Right atrium auricular region (tissue), 2 donors: Measurements from ENCODE around the gene KIAA0232. TPM values are rescaled to one million over a fixed set of nuclear protein-coding genes. Genes with fewer than 3 reads are reported as not detected.

Experiments used
- DNase-seq: peaks from one replicate; pipeline ENCODE4 v3.0.0-alpha.2; 2019; ENCODE audit warnings: low spot score
- H3K27ac ChIP-seq, 2 donors: fragments of 200-600 bp; sonication (generic); 1 replicate in 1 of 2; 2 replicates in 1 of 2; pipeline ENCODE4 v1.5.1; 2016 to 2019
- H3K27me3 ChIP-seq, 2 donors: fragments of 200-600 bp; sonication (generic); one replicate each; pipeline versions ENCODE4 v1.5.1 to v1.6.0; 2017 to 2019
- H3K36me3 ChIP-seq: fragments of 200-600 bp; sonication (generic); one replicate; pipeline ENCODE4 v1.5.1; 2016
- H3K4me1 ChIP-seq, 2 donors: fragments of 200-600 bp; sonication (generic); one replicate each; pipeline versions ENCODE4 v1.5.1 to v1.6.0; 2017 to 2019
- H3K4me3 ChIP-seq, 2 donors: fragments of 200-600 bp; sonication (generic); 1 replicate in 1 of 2; 2 replicates in 1 of 2; pipeline ENCODE4 v1.5.1; 2017 to 2019; ENCODE audit warnings: mild to moderate bottlenecking in 1 of 2, moderate library complexity in 1 of 2
- H3K9me3 ChIP-seq, 2 donors: fragments of 200-600 bp; sonication (generic); one replicate each; pipeline ENCODE4 v1.5.1; 2019
- CTCF ChIP-seq, 2 donors: fragments of 200-600 bp; sonication (generic); IDR thresholded peaks; one replicate each; pipeline ENCODE4 v1.5.1; 2019; ENCODE audit warnings: antibody characterized with exemption in 2 of 2
- total RNA-seq, 2 donors: library from RNA; depleted of rRNA; stranded (reverse); fragments of >200 nt; gene quantifications; one replicate each; pipeline ENCODE4 v1.1.0, GENCODE V29; 2016

The KIAA0232 gene
- total RNA-seq, 2 donors from 2014 or later: 47.5 to 69.4 TPM

- H3K4me1 ChIP-seq: peaks cover 0 to 41% of the 10 kb centered on the region in 2 donors
- H3K36me3 ChIP-seq: no peaks in the 10 kb centered on the region
- no peaks in the 10 kb centered on the region for H3K9me3 ChIP-seq
- DNase-seq: no peak
- TF ChIP-seq CTCF (IDR thresholded peaks at IDR 0.05): no peak
- no peak overlapping the region for H3K4me3 ChIP-seq
- no peaks in the 10 kb centered on the region for H3K27me3 ChIP-seq
- H3K27ac ChIP-seq: no peak overlapping the region
Measured at GRCh38 chr4:6767386-6767747, 15.2 kb upstream of the KIAA0232 start.

- no peaks in the 10 kb centered on the region for H3K9me3 ChIP-seq
- H3K27me3 ChIP-seq: no peaks in the 10 kb centered on the region
- peaks cover 0 to 46% of the 10 kb centered on the region in 2 donors for H3K4me1 ChIP-seq
- no peak for TF ChIP-seq CTCF (IDR thresholded peaks at IDR 0.05)
- H3K27ac ChIP-seq: peak overlapping the region; percentile 50 to 67
- H3K36me3 ChIP-seq: no peaks in the 10 kb centered on the region
- DNase-seq: no peak
- H3K4me3 ChIP-seq: no peak overlapping the region
Measured at GRCh38 chr4:6767748-6768538, 14.6 kb upstream of the KIAA0232 start.

GRCh38 chr4:6768539-6768905, 14.0 kb upstream of the KIAA0232 start:
- peak; percentile 75 for DNase-seq
- H3K36me3 ChIP-seq: no peaks in the 10 kb centered on the region
- H3K4me1 ChIP-seq: peaks cover 0 to 51% of the 10 kb centered on the region in 2 donors
- H3K27ac ChIP-seq: peak overlapping the region; percentile 50 to 67
- H3K9me3 ChIP-seq: no peaks in the 10 kb centered on the region
- no peak overlapping the region for H3K4me3 ChIP-seq
- no peaks in the 10 kb centered on the region for H3K27me3 ChIP-seq
- TF ChIP-seq CTCF (IDR thresholded peaks at IDR 0.05): no peak

- Histone ChIP-seq H3K27me3 (no peaks in the 10 kb centered on the region), H3K4me1 (peaks cover 0 to 51% of the 10 kb centered on the region in 2 donors), H3K9me3 (no peaks in the 10 kb centered on the region), H3K27ac (peak overlapping the region in 1 of 2 donors; percentile 50), H3K4me3 (no peak overlapping the region), H3K36me3 (no peaks in the 10 kb centered on the region)
- TF ChIP-seq CTCF (IDR thresholded peaks at IDR 0.05): no peak
- no peak for DNase-seq
Measured at GRCh38 chr4:6769233-6769988, 13.1 kb upstream of the KIAA0232 start.

- Histone ChIP-seq H3K36me3 (no peaks in the 10 kb centered on the region), H3K9me3 (no peaks in the 10 kb centered on the region), H3K27ac (peak overlapping the region in 1 of 2 donors; percentile 90), H3K4me1 (peaks cover 0 to 51% of the 10 kb centered on the region in 2 donors), H3K27me3 (no peaks in the 10 kb centered on the region), H3K4me3 (no peak overlapping the region)
- TF ChIP-seq CTCF (IDR thresholded peaks at IDR 0.05): no peak
- no peak for DNase-seq
Measured at GRCh38 chr4:6769989-6770420, 12.5 kb upstream of the KIAA0232 start.
